Measurements from ENCODE around the gene RPS6KA3.

Gene RPS6KA3

GRCh38 chrX:20101934-20102581 is 164.7 kb downstream of the RPS6KA3 start:
- DNase-seq (ENCODE audit: low read depth in 1 of 2, low spot score in 1 of 2): no peak
